HepG2 (cell line): ENCODE measurements around the gene PAPOLA. TPM values are rescaled to one million over a fixed set of nuclear protein-coding genes. Genes with fewer than 3 reads are reported as not detected.
A peak's percentile ranks its signal among the peaks of the same experiment; 100 is the strongest.

Experiments used
- AGO1 ChIP-seq: fragments of 200-400 bp; formaldehyde crosslinking; IDR thresholded peaks from 2 replicates; pipeline ENCODE4 v1.6.1; 2017; ENCODE audit warnings: mild to moderate bottlenecking, low read depth, low read length, moderate library complexity; ENCODE audit not compliant: poor library complexity, severe bottlenecking
- ELK4 ChIP-seq: sonication (generic); formaldehyde crosslinking; IDR thresholded peaks from 2 replicates; pipeline ENCODE4 v1.9.0; 2021; ENCODE audit warnings: missing genetic modification reagents, borderline replicate concordance
- GLMP ChIP-seq: sonication (generic); formaldehyde crosslinking; IDR thresholded peaks from 2 replicates; pipeline ENCODE4 v1.9.0; 2021; ENCODE audit warnings: missing genetic modification reagents, mild to moderate bottlenecking, borderline replicate concordance
- ISX ChIP-seq: sonication (generic); formaldehyde crosslinking; conservative IDR thresholded peaks from 2 replicates; pipeline ENCODE4 v1.5.0; 2020; ENCODE audit warnings: missing genetic modification reagents
- KLF16 ChIP-seq, 2 experiments: sonication (generic) in 1 of 2; formaldehyde crosslinking in 1 of 2; IDR thresholded peaks; 2 replicates each; pipeline versions ENCODE4 v1.6.1 to v1.8.0; 2016 to 2023; ENCODE audit warnings: missing genetic modification reagents in 2 of 2, missing compliant biosample characterization in 1 of 2
- SOX5 ChIP-seq: IDR thresholded peaks from 2 replicates; pipeline ENCODE4 v1.6.1; 2016; ENCODE audit warnings: borderline replicate concordance
- YEATS4 ChIP-seq: sonication (generic); formaldehyde crosslinking; IDR thresholded peaks from 2 replicates; pipeline ENCODE4 v1.4.0; 2020; ENCODE audit warnings: missing genetic modification reagents, borderline replicate concordance
- ZFP90 ChIP-seq: sonication (generic); formaldehyde crosslinking; IDR thresholded peaks from 2 replicates; pipeline ENCODE4 v1.8.0; 2022; ENCODE audit warnings: missing genetic modification reagents, mild to moderate bottlenecking, inconsistent platforms, borderline replicate concordance
- ZNF160 ChIP-seq: sonication (generic); formaldehyde crosslinking; IDR thresholded peaks from 2 replicates; pipeline ENCODE4 v1.8.0; 2022; ENCODE audit warnings: mild to moderate bottlenecking, inconsistent platforms, missing genetic modification reagents
- ZNF737 ChIP-seq: sonication (generic); formaldehyde crosslinking; IDR thresholded peaks from 2 replicates; pipeline ENCODE4 v1.5.0; 2020; ENCODE audit warnings: missing genetic modification reagents, mild to moderate bottlenecking, borderline replicate concordance
- ZNF773 ChIP-seq: sonication (generic); formaldehyde crosslinking; IDR thresholded peaks from 2 replicates; pipeline ENCODE4 v1.4.0; 2020; ENCODE audit warnings: missing genetic modification reagents, borderline replicate concordance
- ZSCAN21 ChIP-seq: sonication (generic); formaldehyde crosslinking; IDR thresholded peaks from 2 replicates; pipeline ENCODE4 v1.8.0; 2022; ENCODE audit warnings: mild to moderate bottlenecking, missing genetic modification reagents, moderate library complexity, borderline replicate concordance
- polyA plus RNA-seq, 8 experiments: library from polyadenylated mRNA; depleted of rRNA in 3 of 8; stranded (reverse) in 7 of 8; unstranded in 1 of 8; fragments of >200 nt; fragmentation: Illumina TruSeq in 4 of 8; extraction: Trizol in 4 of 8; gene quantifications; 2 replicates each; pipeline versions ENCODE4 v1.2.1 to v1.2.3, GENCODE V29; 2011 to 2016; ENCODE audit warnings: low read depth in 4 of 8, missing spikeins in 1 of 8, mixed read lengths in 1 of 8; ENCODE audit not compliant: insufficient read depth in 1 of 8
- total RNA-seq, 5 experiments: library from RNA; depleted of rRNA; stranded (reverse); fragments of >200 nt; fragmentation: Illumina TruSeq; extraction: Trizol; gene quantifications; 2 replicates each; pipeline ENCODE4 v1.2.3, GENCODE V29; 2016; ENCODE audit warnings: low read depth in 1 of 5
- TF ChIP-seq, protein P1 (sequence below): IDR thresholded peaks from 2 replicates; pipeline ENCODE4 v1.6.1; 2012; ENCODE audit warnings: low read length, improper control_type of control experiment
- TF ChIP-seq, protein P2 (sequence below): sonication (generic); formaldehyde crosslinking; IDR thresholded peaks from 2 replicates; pipeline ENCODE4 v1.4.0; 2020; ENCODE audit warnings: mild to moderate bottlenecking, missing genetic modification reagents
- TF ChIP-seq, protein P3 (sequence below): sonication (generic); formaldehyde crosslinking; IDR thresholded peaks from 2 replicates; pipeline ENCODE4 v1.8.0; 2022; ENCODE audit warnings: missing genetic modification reagents, mild to moderate bottlenecking, inconsistent platforms, borderline replicate concordance
- TF ChIP-seq, protein P4 (sequence below): sonication (generic); formaldehyde crosslinking; conservative IDR thresholded peaks from 2 replicates; pipeline ENCODE4 v1.8.1; 2023; ENCODE audit warnings: missing genetic modification reagents

The PAPOLA gene
- total and polyA plus RNA-seq, 2 of the 13 experiments (the other 11 are each of a cell fraction or from before 2014, with no cell fraction given), result 103 to 151 TPM

- TF ChIP-seq, protein P1, sequence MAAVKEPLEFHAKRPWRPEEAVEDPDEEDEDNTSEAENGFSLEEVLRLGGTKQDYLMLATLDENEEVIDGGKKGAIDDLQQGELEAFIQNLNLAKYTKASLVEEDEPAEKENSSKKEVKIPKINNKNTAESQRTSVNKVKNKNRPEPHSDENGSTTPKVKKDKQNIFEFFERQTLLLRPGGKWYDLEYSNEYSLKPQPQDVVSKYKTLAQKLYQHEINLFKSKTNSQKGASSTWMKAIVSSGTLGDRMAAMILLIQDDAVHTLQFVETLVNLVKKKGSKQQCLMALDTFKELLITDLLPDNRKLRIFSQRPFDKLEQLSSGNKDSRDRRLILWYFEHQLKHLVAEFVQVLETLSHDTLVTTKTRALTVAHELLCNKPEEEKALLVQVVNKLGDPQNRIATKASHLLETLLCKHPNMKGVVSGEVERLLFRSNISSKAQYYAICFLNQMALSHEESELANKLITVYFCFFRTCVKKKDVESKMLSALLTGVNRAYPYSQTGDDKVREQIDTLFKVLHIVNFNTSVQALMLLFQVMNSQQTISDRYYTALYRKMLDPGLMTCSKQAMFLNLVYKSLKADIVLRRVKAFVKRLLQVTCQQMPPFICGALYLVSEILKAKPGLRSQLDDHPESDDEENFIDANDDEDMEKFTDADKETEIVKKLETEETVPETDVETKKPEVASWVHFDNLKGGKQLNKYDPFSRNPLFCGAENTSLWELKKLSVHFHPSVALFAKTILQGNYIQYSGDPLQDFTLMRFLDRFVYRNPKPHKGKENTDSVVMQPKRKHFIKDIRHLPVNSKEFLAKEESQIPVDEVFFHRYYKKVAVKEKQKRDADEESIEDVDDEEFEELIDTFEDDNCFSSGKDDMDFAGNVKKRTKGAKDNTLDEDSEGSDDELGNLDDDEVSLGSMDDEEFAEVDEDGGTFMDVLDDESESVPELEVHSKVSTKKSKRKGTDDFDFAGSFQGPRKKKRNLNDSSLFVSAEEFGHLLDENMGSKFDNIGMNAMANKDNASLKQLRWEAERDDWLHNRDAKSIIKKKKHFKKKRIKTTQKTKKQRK, result no peak
- TF ChIP-seq ZFP90 (CRISPR knock-in tag) (peak; percentile 84; the same call in 1 of the 2 replicates), GLMP (CRISPR knock-in tag) (no peak), KLF16 (CRISPR knock-in tag; IDR thresholded peaks at IDR 0.05) (peak in 1 of 2 experiments; percentile 59; a peak in 2 of 4 replicates), ZNF160 (CRISPR knock-in tag) (no peak; the same call in 1 of the 2 replicates), ZNF737 (CRISPR knock-in tag) (0 out of 2 replicates have a peak, but pooled peaks have one; percentile 83), AGO1 (no peak), YEATS4 (CRISPR knock-in tag) (peak; percentile 96), SOX5 (peak; percentile 10; the same call in 1 of the 2 replicates), ELK4 (CRISPR knock-in tag) (peak; percentile 72; the same call in 1 of the 2 replicates), ISX (CRISPR knock-in tag) (no peak), ZNF773 (peak; percentile 34; the same call in 1 of the 2 replicates), ZSCAN21 (peak; percentile 85)
- TF ChIP-seq, protein P2, sequence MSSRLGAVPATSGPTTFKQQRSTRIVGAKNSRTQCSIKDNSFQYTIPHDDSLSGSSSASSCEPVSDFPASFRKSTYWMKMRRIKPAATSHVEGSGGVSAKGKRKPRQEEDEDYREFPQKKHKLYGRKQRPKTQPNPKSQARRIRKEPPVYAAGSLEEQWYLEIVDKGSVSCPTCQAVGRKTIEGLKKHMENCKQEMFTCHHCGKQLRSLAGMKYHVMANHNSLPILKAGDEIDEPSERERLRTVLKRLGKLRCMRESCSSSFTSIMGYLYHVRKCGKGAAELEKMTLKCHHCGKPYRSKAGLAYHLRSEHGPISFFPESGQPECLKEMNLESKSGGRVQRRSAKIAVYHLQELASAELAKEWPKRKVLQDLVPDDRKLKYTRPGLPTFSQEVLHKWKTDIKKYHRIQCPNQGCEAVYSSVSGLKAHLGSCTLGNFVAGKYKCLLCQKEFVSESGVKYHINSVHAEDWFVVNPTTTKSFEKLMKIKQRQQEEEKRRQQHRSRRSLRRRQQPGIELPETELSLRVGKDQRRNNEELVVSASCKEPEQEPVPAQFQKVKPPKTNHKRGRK (CRISPR knock-in tag), result no peak
- TF ChIP-seq, protein P3, sequence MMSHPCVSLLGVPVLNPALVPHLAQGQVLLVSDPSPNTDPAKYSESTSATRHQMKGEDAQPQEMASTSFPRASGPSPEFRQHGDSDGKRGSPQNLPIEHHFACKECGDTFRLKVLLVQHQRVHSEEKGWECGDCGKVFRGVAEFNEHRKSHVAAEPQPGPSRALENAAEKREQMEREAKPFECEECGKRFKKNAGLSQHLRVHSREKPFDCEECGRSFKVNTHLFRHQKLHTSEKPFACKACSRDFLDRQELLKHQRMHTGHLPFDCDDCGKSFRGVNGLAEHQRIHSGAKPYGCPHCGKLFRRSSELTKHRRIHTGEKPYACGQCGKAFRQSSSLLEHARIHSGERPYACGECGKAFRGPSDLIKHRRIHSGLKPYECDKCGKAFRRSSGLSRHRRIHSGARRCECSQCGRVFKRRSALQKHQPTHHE (CRISPR knock-in tag), result peak; percentile 49; the same call in 1 of the 2 replicates
- TF ChIP-seq, protein P4, sequence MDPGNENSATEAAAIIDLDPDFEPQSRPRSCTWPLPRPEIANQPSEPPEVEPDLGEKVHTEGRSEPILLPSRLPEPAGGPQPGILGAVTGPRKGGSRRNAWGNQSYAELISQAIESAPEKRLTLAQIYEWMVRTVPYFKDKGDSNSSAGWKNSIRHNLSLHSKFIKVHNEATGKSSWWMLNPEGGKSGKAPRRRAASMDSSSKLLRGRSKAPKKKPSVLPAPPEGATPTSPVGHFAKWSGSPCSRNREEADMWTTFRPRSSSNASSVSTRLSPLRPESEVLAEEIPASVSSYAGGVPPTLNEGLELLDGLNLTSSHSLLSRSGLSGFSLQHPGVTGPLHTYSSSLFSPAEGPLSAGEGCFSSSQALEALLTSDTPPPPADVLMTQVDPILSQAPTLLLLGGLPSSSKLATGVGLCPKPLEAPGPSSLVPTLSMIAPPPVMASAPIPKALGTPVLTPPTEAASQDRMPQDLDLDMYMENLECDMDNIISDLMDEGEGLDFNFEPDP, result peak; percentile 95; the same call in 1 of the 2 replicates
Observed at GRCh38 chr14:96501740-96502620, at the start of gene PAPOLA (continued).
